Measurements from ENCODE around the gene ZNF462.

The ZNF462 gene

GRCh38 chr9:106961623-106962022 lies 98.7 kb downstream of the ZNF462 start:
- no peak for DNase-seq (ENCODE audit: low read depth)
- H3K4me3 ChIP-seq (ENCODE audit: control insufficient read depth, low read depth, low read length): no peak overlapping the region
- TF ChIP-seq CTCF (IDR thresholded peaks at IDR 0.05; ENCODE audit: control insufficient read depth, insufficient read depth, low read depth, low read length, missing control alignments): no peak

GRCh38 chr9:106962122-106962521 lies 99.2 kb downstream of the ZNF462 start:
- H3K4me3 ChIP-seq (ENCODE audit: control insufficient read depth, low read depth, low read length): no peak overlapping the region
- no peak for DNase-seq (ENCODE audit: low read depth)
- no peak for TF ChIP-seq CTCF (IDR thresholded peaks at IDR 0.05; ENCODE audit: control insufficient read depth, insufficient read depth, low read depth, low read length, missing control alignments)

GRCh38 chr9:106962615-106963363 lies 99.8 kb downstream of the ZNF462 start:
- no peak overlapping the region for H3K4me3 ChIP-seq (ENCODE audit: control insufficient read depth, low read depth, low read length)
- no peak for TF ChIP-seq CTCF (IDR thresholded peaks at IDR 0.05; ENCODE audit: control insufficient read depth, insufficient read depth, low read depth, low read length, missing control alignments)
- no peak for DNase-seq (ENCODE audit: low read depth)

- no peak overlapping the region for H3K4me3 ChIP-seq (ENCODE audit: control insufficient read depth, low read depth, low read length)
- no peak for TF ChIP-seq CTCF (IDR thresholded peaks at IDR 0.05; ENCODE audit: control insufficient read depth, insufficient read depth, low read depth, low read length, missing control alignments)
- DNase-seq (ENCODE audit: low read depth): no peak
Measured at GRCh38 chr9:106963684-106964083, 100.7 kb downstream of the ZNF462 start.

GRCh38 chr9:106964329-106964728 lies 101.4 kb downstream of the ZNF462 start:
- no peak for TF ChIP-seq CTCF (IDR thresholded peaks at IDR 0.05; ENCODE audit: control insufficient read depth, insufficient read depth, low read depth, low read length, missing control alignments)
- no peak overlapping the region for H3K4me3 ChIP-seq (ENCODE audit: control insufficient read depth, low read depth, low read length)
- no peak for DNase-seq (ENCODE audit: low read depth)

GRCh38 chr9:106964822-106965525 lies 102.0 kb downstream of the ZNF462 start:
- no peak for TF ChIP-seq CTCF (IDR thresholded peaks at IDR 0.05; ENCODE audit: control insufficient read depth, insufficient read depth, low read depth, low read length, missing control alignments)
- no peak for DNase-seq (ENCODE audit: low read depth)
- no peak overlapping the region for H3K4me3 ChIP-seq (ENCODE audit: control insufficient read depth, low read depth, low read length)

All from AG09309 (cell line).